Sciatic nerve (tissue), 2 donors: ENCODE results near the gene SLC6A17. TPM values are rescaled to one million over a fixed set of nuclear protein-coding genes. Genes with fewer than 3 reads are reported as not detected.

Source experiments
- ATAC-seq: fragments of 200-7000 bp; cut with Tn5 transposase; one replicate; pipeline ENCODE4 v1.9.1; 2020; ENCODE audit warnings: mild to moderate bottlenecking, moderate library complexity
- DNase-seq: peaks from one replicate; pipeline ENCODE4 v3.0.0-alpha.2; 2020; ENCODE audit warnings: low spot score
- intact Hi-C: fragments of 100-400 bp; cut with DNase I; formaldehyde crosslinking; loops from one replicate; pipeline ENCODE4 v1.14.2; 2022
- total RNA-seq: library from RNA; stranded (reverse); fragmentation: NEBNext Ultra II Directional; extraction: Animal tissue kit (Norgen Biotek cat#: 25700); gene quantifications from one replicate; pipeline ENCODE4 v1.2.1, GENCODE V29; 2021
- donor health status: DM: no; HTN: no; CAD: no.
- donor health status: DM: no; HTN: no; CAD: no.

SLC6A17 gene
- total RNA-seq, 1 donor from 2014 or later, result not detected

- DNase-seq (no peak), ATAC-seq (no peak)
- intact Hi-C loops, result no loop called here
These were observed 99.0 kb downstream of the SLC6A17 start for GRCh38 chr1:110249256-110249655.

GRCh38 chr1:110250008-110250407 is 99.7 kb downstream of the SLC6A17 start:
- no peak for ATAC-seq
- intact Hi-C loops, result no loop called here
- DNase-seq, result no peak

GRCh38 chr1:110250749-110251148 is 100.5 kb downstream of the SLC6A17 start:
- ATAC-seq (no peak), DNase-seq (no peak)
- intact Hi-C loops, result no loop called here

Other genes with a start within 250 kb of the SLC6A17 start
- gene CSF1, start 239.6 kb upstream of the SLC6A17 start, total RNA-seq, result 61.2 TPM
- gene AHCYL1, start 165.7 kb upstream of the SLC6A17 start, total RNA-seq, result 71.3 TPM
- 44.1 TPM for gene STRIP1, start 115.9 kb upstream of the SLC6A17 start, total RNA-seq
- gene ALX3, start 79.8 kb upstream of the SLC6A17 start, total RNA-seq, result not detected
- gene UBL4B, start 38.1 kb upstream of the SLC6A17 start, total RNA-seq, result not detected
- gene KCNC4, start 59.8 kb downstream of the SLC6A17 start, total RNA-seq, result 15.6 TPM
- gene RBM15, start 188.9 kb downstream of the SLC6A17 start, total RNA-seq, result 23.4 TPM
- gene SLC16A4, start 240.5 kb downstream of the SLC6A17 start, total RNA-seq, result 20.5 TPM